Neural crest cell (in vitro differentiated cells): ENCODE results near the gene MTUS2. TPM values are rescaled to one million over a fixed set of nuclear protein-coding genes. Genes with fewer than 3 reads are reported as not detected.

Experiments used
- DNase-seq: peaks from one replicate; pipeline ENCODE4 v3.0.0; 2021; ENCODE audit warnings: low read depth, mixed read lengths, low spot score
- H3K27ac Mint-ChIP-seq: one replicate; pipeline ENCODE4 v1.8.0; 2021; ENCODE audit warnings: mild to moderate bottlenecking, mixed read lengths; ENCODE audit not compliant: unreplicated experiment
- H3K27me3 Mint-ChIP-seq: 2 replicates; pipeline ENCODE4 v1.8.0; 2021; ENCODE audit warnings: low read depth, mild to moderate bottlenecking, mixed read lengths
- H3K36me3 Mint-ChIP-seq: 2 replicates; pipeline ENCODE4 v1.8.0; 2021; ENCODE audit warnings: low read depth, mild to moderate bottlenecking, mixed read lengths
- H3K4me1 Mint-ChIP-seq: 2 replicates; pipeline ENCODE4 v1.8.0; 2021; ENCODE audit warnings: mixed read lengths
- H3K4me3 Mint-ChIP-seq: one replicate; pipeline ENCODE4 v1.8.0; 2021; ENCODE audit warnings: mild to moderate bottlenecking, mixed read lengths
- H3K9me3 Mint-ChIP-seq: 2 replicates; pipeline ENCODE4 v1.8.0; 2021; ENCODE audit warnings: mixed read lengths
- CTCF ChIP-seq: fragments of 200-600 bp; sonication (generic); conservative IDR thresholded peaks from 2 replicates; pipeline ENCODE4 v1.5.0; 2021; ENCODE audit warnings: antibody characterized with exemption, mild to moderate bottlenecking
- total RNA-seq: library from RNA; stranded (reverse); gene quantifications from 2 replicates; pipeline ENCODE4 v1.2.1, GENCODE V29; 2021

The MTUS2 gene
- total RNA-seq, 1 donor from 2014 or later: 0.91 TPM

- no peak for TF ChIP-seq CTCF
- DNase-seq: no peak
- Mint-ChIP-seq H3K9me3 (peaks cover 8% of the 10 kb centered on the region), H3K27me3 (no peaks in the 10 kb centered on the region), H3K27ac (no peak overlapping the region), H3K4me1 (no peaks in the 10 kb centered on the region), H3K4me3 (no peak overlapping the region), H3K36me3 (no peaks in the 10 kb centered on the region)
Measured at GRCh38 chr13:29411481-29411880, 591.3 kb downstream of the MTUS2 start.

DNA sequence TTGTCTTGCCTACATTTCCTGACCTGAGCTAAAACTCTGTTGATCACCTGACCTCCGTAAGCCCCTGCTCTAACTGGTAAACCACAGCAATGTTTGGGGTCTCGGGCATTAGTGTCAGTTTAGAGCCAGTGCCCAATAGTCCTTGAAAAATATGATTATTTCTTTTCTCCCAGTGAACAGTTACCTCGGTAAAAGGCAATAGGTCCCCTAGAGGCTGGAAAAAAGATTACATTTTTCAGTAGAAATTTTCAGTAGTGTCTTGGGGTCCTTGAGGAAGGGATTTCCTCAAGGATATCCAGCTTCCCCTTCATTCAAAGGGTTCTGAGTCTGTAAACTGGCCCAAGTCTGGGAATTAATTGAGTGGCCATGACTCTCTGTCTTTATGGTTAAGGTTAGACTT lies 597.9 kb downstream of the MTUS2 start:
- Mint-ChIP-seq H3K4me3 (no peak overlapping the region), H3K9me3 (peaks cover under 1% of the 10 kb centered on the region), H3K36me3 (no peaks in the 10 kb centered on the region), H3K27ac (no peak overlapping the region), H3K27me3 (no peaks in the 10 kb centered on the region), H3K4me1 (peaks cover 8% of the 10 kb centered on the region)
- TF ChIP-seq CTCF: peak; percentile 33
- no peak for DNase-seq

- no peak for TF ChIP-seq CTCF
- H3K4me3 Mint-ChIP-seq: no peak overlapping the region
- H3K36me3 Mint-ChIP-seq: no peaks in the 10 kb centered on the region
- peaks cover 15% of the 10 kb centered on the region for H3K27me3 Mint-ChIP-seq
- peaks cover 12% of the 10 kb centered on the region for H3K4me1 Mint-ChIP-seq
- no peaks in the 10 kb centered on the region for H3K9me3 Mint-ChIP-seq
- no peak for DNase-seq
- H3K27ac Mint-ChIP-seq: no peak overlapping the region
Measured at GRCh38 chr13:29421118-29421517, 601.0 kb downstream of the MTUS2 start.

DNA sequence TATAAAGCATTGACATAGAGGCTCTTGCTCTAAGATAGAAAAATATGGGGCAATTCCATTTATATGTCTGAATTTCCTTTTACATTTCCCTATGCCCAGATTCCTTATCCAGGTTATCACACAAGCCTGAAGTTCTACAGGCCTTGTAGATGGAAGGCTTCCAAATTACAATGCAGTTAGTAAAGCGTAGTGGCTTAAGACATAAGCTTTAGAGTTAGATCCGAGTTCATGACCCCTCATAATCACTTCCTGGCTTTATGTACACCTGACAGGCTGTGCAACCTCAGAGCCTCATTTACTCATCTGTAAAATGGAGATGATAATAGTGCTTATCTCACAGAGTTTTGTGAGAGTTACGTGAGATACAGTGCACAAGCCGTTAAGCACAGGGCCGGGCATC lies 601.9 kb downstream of the MTUS2 start:
- no peak for DNase-seq
- no peaks in the 10 kb centered on the region for H3K9me3 Mint-ChIP-seq
- H3K4me1 Mint-ChIP-seq: peaks cover 12% of the 10 kb centered on the region
- H3K27me3 Mint-ChIP-seq: peaks cover 24% of the 10 kb centered on the region
- H3K4me3 Mint-ChIP-seq: no peak overlapping the region
- no peak for TF ChIP-seq CTCF
- H3K27ac Mint-ChIP-seq: no peak overlapping the region
- no peaks in the 10 kb centered on the region for H3K36me3 Mint-ChIP-seq

DNA sequence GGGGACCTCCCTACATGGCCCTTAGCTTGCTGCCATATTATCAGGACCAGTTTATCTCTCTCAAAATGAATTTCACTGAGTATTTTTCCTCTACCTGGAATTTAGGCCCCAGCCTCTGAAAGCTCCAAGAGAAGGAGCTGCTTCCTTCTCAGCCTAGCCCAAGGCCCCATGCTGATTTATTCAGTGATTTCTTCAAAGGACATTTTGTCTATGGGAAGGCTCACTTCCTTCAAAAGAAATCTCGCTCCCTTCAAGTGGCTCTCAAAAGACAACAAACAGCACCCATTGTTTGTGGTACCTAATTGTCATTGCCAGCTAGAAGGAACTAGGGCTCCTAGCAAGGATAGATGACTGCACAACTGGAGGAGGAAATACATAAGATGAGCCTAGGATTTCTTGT lies 602.9 kb downstream of the MTUS2 start:
- Mint-ChIP-seq H3K4me1 (peaks cover 12% of the 10 kb centered on the region), H3K9me3 (no peaks in the 10 kb centered on the region), H3K27ac (no peak overlapping the region), H3K36me3 (no peaks in the 10 kb centered on the region), H3K27me3 (peaks cover 34% of the 10 kb centered on the region), H3K4me3 (no peak overlapping the region)
- no peak for DNase-seq
- TF ChIP-seq CTCF: no peak

- peaks cover 14% of the 10 kb centered on the region for H3K4me1 Mint-ChIP-seq
- peaks cover 76% of the 10 kb centered on the region for H3K27me3 Mint-ChIP-seq
- TF ChIP-seq CTCF: no peak
- H3K27ac Mint-ChIP-seq: no peak overlapping the region
- peak overlapping the region; percentile 29 for H3K4me3 Mint-ChIP-seq
- no peak for DNase-seq
- no peaks in the 10 kb centered on the region for H3K36me3 Mint-ChIP-seq
- no peaks in the 10 kb centered on the region for H3K9me3 Mint-ChIP-seq
Measured at GRCh38 chr13:29427937-29428309, 607.8 kb downstream of the MTUS2 start.
